Memory B cell (primary cell): ENCODE measurements around the gene EPN2.
A peak's percentile ranks its signal among the peaks of the same experiment; 100 is the strongest.
"Not testable (repeated sequence)": the region's sequence is repeated elsewhere in the genome, so short reads cannot be mapped to it uniquely, and the experiment has no call there.

Experiments used
- ATAC-seq: fragments of 150-1000 bp; cut with Tn5 transposase; 2 replicates; pipeline ENCODE4 v1.10.0; 2021; ENCODE audit warnings: low read depth, mild to moderate bottlenecking, moderate library complexity
- DNase-seq, 2 donors: peaks; one replicate each; pipeline ENCODE4 v3.0.0; 2022; ENCODE audit warnings: low spot score in 2 of 2
- H3K27ac Mint-ChIP-seq: one replicate; pipeline ENCODE4 v1.8.0; 2022; ENCODE audit warnings: mild to moderate bottlenecking, moderate library complexity, mixed read lengths
- H3K27me3 Mint-ChIP-seq: one replicate; pipeline ENCODE4 v1.8.0; 2022; ENCODE audit warnings: mixed read lengths
- H3K36me3 Mint-ChIP-seq: one replicate; pipeline ENCODE4 v1.8.0; 2022; ENCODE audit warnings: mild to moderate bottlenecking, mixed read lengths
- H3K4me1 Mint-ChIP-seq: one replicate; pipeline ENCODE4 v1.8.0; 2022; ENCODE audit warnings: mixed read lengths
- H3K4me3 Mint-ChIP-seq: one replicate; pipeline ENCODE4 v1.8.0; 2022; ENCODE audit warnings: mild to moderate bottlenecking, moderate library complexity, mixed read lengths
- H3K9me3 Mint-ChIP-seq: one replicate; pipeline ENCODE4 v1.8.0; 2022; ENCODE audit warnings: mixed read lengths

The EPN2 gene

DNA sequence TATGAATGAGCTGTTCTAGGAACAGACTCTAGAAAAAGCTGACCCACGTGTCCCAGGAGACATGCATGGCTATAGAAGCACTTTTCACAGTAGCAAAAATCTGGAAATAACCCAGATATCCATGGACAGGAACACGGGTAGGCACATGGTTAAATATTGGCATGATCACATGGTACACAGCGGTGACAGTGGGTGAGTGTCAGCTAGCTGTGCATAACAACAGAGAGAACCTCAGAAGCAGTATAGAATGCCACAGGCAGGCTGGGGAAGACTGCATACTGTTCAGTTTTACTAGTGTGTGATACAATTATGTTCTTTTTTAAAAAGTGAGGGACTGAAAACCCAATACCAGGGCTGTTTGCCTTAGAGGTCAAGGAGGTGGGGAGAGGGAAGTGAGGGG is 31.4 kb downstream of the EPN2 start:
- Mint-ChIP-seq H3K4me3 (no peak overlapping the region), H3K36me3 (peaks cover 8% of the 10 kb centered on the region), H3K9me3 (no peaks in the 10 kb centered on the region), H3K4me1 (peaks cover 46% of the 10 kb centered on the region), H3K27me3 (no peaks in the 10 kb centered on the region), H3K27ac (peak overlapping the region; percentile 74)
- DNase-seq (no peak), ATAC-seq (no peak)

DNA sequence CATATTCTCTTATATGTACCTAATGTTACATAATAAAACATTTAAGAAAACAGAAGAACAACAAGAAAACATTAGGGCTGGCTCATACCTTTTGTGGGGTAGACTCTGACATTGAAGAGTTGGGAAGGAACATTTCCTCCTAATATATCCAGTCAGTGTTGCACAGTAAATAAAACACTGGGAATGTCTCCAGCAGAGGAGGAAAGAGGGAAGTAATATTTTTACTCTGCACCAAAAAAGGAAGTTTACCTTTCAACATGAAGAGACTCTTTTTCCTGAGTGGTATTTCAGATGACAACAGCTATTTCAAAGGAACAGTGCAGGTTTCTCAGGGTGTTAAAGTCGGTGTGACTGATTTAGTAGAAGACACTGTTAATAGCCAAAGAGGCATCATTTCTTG is 31.9 kb downstream of the EPN2 start:
- no peaks in the 10 kb centered on the region for H3K27me3 Mint-ChIP-seq
- no peaks in the 10 kb centered on the region for H3K9me3 Mint-ChIP-seq
- no peak overlapping the region for H3K4me3 Mint-ChIP-seq
- no peak for ATAC-seq
- peak overlapping the region; percentile 74 for H3K27ac Mint-ChIP-seq
- no peak for DNase-seq
- peaks cover 45% of the 10 kb centered on the region for H3K4me1 Mint-ChIP-seq
- H3K36me3 Mint-ChIP-seq, result peaks cover 8% of the 10 kb centered on the region

DNA sequence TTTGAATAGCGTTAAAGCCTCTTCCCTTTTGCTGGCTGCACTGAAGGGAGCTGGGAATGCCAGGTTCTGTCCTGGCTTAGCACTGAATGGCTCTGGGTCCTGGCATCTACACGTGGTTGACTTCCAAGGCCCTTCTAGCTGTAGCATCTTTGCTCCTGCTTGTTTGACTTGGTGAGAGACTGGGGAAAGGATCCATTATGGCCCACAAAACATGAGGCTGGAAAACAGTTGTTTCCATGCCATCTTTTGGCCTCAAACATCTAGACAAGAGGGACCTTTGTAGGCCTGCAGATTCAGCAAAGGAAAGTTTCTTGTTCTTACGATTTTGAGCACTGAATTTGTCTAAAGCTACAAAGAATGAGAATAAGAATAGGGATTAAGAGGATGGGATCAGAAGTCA is 32.5 kb downstream of the EPN2 start:
- Mint-ChIP-seq H3K27me3 (no peaks in the 10 kb centered on the region), H3K27ac (no peak overlapping the region), H3K4me1 (peaks cover 41% of the 10 kb centered on the region), H3K36me3 (peaks cover 5% of the 10 kb centered on the region), H3K4me3 (no peak overlapping the region), H3K9me3 (no peaks in the 10 kb centered on the region)
- no peak for ATAC-seq
- no peak for DNase-seq

DNA sequence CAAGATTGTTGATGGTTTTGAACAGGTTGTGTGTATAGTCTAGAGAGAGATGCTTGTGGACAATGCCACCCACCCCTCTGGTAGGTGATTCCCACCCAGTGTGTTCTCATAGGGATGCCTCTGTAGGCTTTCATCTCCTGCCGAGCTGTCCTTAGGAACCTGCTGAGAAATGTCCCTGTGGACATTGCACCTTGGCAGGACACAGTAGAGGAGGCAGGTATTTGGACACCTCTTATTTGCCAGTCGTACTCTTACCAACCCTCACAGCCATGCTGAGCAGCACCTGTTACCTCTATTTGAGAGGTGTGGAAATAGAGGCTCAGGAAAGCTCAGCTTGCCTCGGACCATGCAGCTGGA is 33.2 kb downstream of the EPN2 start:
- Mint-ChIP-seq H3K9me3 (no peaks in the 10 kb centered on the region), H3K27me3 (no peaks in the 10 kb centered on the region), H3K27ac (peak overlapping the region; percentile 52), H3K36me3 (peaks cover 6% of the 10 kb centered on the region), H3K4me1 (peaks cover 39% of the 10 kb centered on the region), H3K4me3 (no peak overlapping the region)
- no peak for DNase-seq
- no peak for ATAC-seq

DNA sequence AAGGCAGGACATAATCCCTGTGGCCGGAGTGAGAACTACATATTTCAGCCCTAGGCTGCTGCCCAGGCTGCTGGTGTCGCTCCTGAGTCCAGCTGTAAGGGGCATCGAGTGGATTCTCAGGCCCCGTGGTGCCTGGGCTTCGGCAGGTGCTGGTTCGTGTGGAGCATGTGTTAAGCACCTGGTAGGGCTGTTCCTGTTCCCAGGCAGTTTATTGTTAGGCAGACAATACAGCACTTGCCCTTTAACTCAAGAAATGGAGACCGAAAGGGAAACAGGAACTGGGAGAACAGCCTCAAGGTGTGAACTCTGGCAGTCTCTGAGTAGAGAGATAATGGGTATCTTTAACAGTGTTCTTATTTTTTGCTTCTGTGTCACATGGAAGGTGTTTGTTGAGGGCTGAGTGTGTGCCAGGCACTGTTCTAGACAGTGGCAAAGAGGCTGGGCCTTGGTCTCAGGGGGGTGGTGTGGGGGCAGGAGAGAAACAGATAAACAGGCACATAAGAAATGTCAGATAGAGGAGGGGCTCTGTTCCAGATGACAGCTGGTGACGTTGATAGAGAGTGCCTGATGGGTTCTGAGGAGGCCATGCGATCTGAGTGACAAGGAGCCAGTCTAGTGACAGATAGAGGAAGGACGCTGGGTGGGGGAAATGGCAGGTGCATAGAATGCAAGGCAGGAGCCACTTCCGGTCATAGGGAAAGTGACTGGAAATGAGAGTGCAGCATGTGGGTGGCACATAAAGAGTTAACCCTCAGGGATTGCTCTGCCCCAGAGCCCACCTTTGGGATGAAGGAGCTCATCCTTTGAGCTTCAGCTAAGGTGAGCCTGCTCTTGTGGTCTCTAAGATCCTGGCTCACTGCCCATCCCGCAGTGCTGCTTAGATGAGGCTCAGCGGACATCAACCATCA is 33.8 kb downstream of the EPN2 start:
- Mint-ChIP-seq H3K9me3 (no peaks in the 10 kb centered on the region), H3K36me3 (peaks cover 3% of the 10 kb centered on the region), H3K4me3 (no peak overlapping the region), H3K4me1 (peaks cover 32% of the 10 kb centered on the region), H3K27ac (peak overlapping the region; percentile 52), H3K27me3 (no peaks in the 10 kb centered on the region)
- ATAC-seq (peak; percentile 90), DNase-seq (peak; percentile 32 to 37)

DNA sequence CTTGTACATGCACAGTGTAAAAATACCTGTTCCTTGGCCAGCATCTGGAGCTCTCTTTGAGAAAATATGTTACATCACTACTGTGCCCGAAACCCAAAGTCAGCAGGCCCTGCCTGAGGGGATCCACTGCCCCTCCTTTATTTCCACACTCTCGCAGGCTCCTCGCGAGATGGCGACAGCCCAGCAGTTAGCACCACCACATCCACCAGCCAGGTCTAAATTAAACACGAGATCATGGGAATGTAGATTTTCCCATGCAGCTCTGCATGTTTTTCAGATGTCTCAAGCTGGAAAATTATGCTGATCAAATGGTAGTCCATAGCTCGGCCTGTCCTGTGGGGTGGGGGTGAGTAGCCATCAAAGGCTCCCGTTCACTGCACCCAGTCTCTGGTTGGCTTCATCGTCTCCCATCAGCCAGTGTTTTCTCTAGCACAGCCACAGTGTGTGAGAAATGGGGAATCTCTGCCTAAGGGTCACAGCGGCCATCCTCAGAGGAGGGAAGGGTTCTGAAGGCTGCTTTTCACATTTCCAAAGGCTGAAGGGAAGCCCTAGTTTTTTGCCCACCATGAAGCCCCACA is 34.7 kb downstream of the EPN2 start:
- Mint-ChIP-seq H3K9me3 (no peaks in the 10 kb centered on the region), H3K27ac (no peak overlapping the region), H3K4me3 (no peak overlapping the region), H3K36me3 (peaks cover 4% of the 10 kb centered on the region), H3K27me3 (no peaks in the 10 kb centered on the region), H3K4me1 (peaks cover 31% of the 10 kb centered on the region)
- ATAC-seq (no peak), DNase-seq (no peak)

DNA sequence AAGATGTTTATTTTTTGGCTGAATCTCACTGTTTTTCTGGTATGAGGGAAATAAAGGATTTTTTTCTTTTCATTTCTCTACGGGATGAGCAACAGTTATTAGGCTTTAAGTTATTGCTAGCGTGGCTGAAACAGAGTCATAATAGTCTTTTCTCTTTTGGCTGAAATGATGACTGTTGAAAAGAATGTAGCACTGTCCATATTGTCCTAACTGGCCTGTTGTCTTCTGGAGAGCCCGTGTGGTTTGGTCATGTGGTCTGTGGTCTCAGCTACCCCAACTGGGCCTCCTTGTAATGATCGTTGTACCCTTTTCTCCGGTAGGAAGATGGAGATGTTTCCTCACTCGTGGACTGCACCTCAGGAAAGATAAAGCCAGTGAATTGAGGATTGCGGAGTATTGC is 36.6 kb downstream of the EPN2 start:
- ATAC-seq (no peak), DNase-seq (no peak)
- H3K9me3 Mint-ChIP-seq, result no peaks in the 10 kb centered on the region
- H3K4me1 Mint-ChIP-seq, result peaks cover 28% of the 10 kb centered on the region
- H3K27ac Mint-ChIP-seq, result no peak overlapping the region
- H3K4me3 Mint-ChIP-seq, result no peak overlapping the region
- H3K36me3 Mint-ChIP-seq, result peaks cover 7% of the 10 kb centered on the region
- no peaks in the 10 kb centered on the region for H3K27me3 Mint-ChIP-seq

DNA sequence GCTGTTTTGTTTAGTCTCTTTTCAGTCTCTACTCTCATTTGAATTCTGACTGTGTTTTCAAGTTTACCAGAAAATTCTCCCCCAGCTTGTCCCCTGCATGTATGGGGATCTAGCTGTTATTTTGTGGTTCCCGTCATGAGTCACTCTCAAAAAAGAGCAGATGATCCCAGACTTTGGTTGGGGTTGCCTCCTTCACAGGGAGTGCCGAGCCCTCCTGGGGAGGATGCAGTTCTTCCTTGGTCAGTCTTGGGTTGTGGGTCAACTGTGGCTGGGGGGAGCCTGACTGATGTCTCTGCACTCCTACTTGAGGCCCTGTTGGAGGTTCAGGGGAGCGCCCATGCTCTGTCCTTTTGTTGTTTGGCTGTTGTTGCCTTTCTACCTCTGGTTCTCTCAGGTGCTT is 37.7 kb downstream of the EPN2 start:
- H3K9me3 Mint-ChIP-seq, result no peaks in the 10 kb centered on the region
- no peak for DNase-seq
- no peak for ATAC-seq
- H3K27ac Mint-ChIP-seq, result no peak overlapping the region
- peaks cover 19% of the 10 kb centered on the region for H3K4me1 Mint-ChIP-seq
- peaks cover 7% of the 10 kb centered on the region for H3K36me3 Mint-ChIP-seq
- H3K27me3 Mint-ChIP-seq, result no peaks in the 10 kb centered on the region
- H3K4me3 Mint-ChIP-seq, result no peak overlapping the region

DNA sequence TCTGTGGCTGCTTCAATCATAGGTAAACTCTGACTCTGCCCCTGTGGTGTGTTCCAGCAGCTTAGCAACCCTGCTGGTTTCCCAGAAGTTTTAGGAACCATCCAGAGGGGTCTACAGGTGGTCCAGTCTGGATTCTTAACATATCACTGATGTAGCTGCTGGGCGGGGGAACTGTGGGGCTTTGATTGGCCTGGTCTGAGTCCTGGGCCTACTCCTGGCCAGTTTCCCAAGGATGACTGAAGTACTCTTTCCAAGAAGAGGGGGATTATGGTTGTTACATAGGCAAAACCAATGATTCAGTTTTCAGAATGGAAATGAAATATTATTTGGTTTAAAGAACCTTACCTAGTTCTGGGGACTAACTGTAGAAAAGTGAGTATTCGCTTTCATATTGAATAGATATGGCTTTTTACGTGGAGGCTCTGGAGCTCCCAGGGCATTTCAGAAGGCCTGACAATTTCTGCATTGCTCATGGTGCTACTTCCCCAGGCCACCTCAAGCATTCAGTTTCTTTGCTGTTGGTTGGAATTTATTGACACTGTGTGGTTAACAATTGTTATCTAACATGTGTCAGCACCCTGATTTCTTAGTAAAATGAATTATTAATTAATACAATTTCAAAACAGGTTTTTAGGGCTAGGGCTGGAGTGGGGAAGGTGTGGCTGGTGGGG is 38.4 kb downstream of the EPN2 start:
- Mint-ChIP-seq H3K9me3 (no peaks in the 10 kb centered on the region), H3K4me3 (no peak overlapping the region)

DNA sequence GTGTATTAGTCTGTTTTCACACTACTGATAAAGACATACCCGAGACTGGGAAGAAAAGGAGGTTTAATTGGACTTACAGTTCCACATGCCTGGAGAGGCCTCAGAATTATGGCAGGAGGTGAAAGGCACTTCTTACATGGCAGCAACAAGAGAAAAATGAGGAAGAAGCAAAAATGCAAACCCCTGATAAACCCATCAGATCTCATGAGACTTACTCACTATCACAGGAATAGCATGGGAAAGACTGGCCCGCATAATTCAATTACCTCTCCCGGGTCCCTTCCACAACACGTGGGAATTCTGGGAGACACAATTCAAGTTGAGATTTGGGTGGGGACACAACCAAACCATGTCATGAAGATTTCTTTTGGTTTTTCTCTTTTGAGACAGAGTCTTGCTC is 41.1 kb downstream of the EPN2 start:
- DNase-seq, H3K9me3 Mint-ChIP-seq, H3K4me1 Mint-ChIP-seq, H3K27me3 Mint-ChIP-seq, ATAC-seq, H3K4me3 Mint-ChIP-seq, H3K27ac Mint-ChIP-seq, H3K36me3 Mint-ChIP-seq: not testable (repeated sequence)

More for the DNA sequence above, 38.4 kb downstream of the EPN2 start:
- no peak for DNase-seq
- Mint-ChIP-seq H3K4me1 (peaks cover 12% of the 10 kb centered on the region), H3K27ac (no peak overlapping the region), H3K36me3 (peaks cover 8% of the 10 kb centered on the region), H3K27me3 (no peaks in the 10 kb centered on the region)
- ATAC-seq, result no peak

DNA sequence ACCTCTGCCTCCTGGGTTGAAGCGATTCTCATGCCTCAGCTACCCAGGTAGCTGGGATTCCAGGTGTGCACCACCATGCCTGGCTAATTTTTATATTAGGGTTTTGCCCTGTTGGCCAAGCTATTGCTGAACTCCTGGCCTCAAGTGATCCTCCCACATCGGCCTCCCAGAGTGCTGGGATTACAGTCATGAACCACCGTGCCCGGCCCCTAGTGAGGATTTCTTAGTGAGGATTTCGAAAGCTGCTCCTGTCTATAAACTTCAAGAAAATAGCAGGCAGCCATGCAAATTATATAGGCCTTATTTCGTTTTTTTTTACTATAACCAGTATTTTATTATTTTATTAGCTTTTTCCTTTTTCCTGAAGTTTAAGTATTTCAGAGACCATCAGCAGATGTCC is 41.6 kb downstream of the EPN2 start:
- ATAC-seq (no peak), DNase-seq (no peak)

DNA sequence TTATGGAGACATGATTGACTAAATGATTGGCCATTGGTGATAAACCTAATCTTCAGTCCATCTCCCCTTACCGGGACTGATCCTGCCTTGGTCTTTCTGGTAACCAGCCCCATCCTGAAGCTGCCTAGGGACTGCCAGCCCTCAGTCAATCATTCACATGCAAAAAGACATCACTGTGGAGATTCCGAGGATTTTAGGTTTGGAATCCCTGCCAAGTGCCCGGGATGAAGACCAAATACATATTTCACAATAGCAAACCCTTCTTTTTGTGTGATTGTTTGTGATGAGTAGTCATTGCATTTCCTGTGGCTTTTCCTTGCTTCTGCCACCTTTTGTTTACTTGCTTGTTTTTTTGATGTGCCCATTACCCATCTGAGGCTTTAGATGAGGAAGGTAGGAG is 44.0 kb downstream of the EPN2 start:
- Mint-ChIP-seq H3K9me3 (no peaks in the 10 kb centered on the region), H3K27ac (no peak overlapping the region), H3K4me3 (no peak overlapping the region), H3K4me1 (peaks cover 15% of the 10 kb centered on the region), H3K36me3 (peaks cover 8% of the 10 kb centered on the region), H3K27me3 (no peaks in the 10 kb centered on the region)
- no peak for DNase-seq
- no peak for ATAC-seq

More for the DNA sequence above, 41.6 kb downstream of the EPN2 start:
- H3K36me3 Mint-ChIP-seq, result peaks cover 10% of the 10 kb centered on the region
- no peak overlapping the region for H3K4me3 Mint-ChIP-seq
- H3K4me1 Mint-ChIP-seq, result peaks cover 4% of the 10 kb centered on the region
- no peaks in the 10 kb centered on the region for H3K9me3 Mint-ChIP-seq
- H3K27me3 Mint-ChIP-seq, result no peaks in the 10 kb centered on the region
- H3K27ac Mint-ChIP-seq, result no peak overlapping the region

DNA sequence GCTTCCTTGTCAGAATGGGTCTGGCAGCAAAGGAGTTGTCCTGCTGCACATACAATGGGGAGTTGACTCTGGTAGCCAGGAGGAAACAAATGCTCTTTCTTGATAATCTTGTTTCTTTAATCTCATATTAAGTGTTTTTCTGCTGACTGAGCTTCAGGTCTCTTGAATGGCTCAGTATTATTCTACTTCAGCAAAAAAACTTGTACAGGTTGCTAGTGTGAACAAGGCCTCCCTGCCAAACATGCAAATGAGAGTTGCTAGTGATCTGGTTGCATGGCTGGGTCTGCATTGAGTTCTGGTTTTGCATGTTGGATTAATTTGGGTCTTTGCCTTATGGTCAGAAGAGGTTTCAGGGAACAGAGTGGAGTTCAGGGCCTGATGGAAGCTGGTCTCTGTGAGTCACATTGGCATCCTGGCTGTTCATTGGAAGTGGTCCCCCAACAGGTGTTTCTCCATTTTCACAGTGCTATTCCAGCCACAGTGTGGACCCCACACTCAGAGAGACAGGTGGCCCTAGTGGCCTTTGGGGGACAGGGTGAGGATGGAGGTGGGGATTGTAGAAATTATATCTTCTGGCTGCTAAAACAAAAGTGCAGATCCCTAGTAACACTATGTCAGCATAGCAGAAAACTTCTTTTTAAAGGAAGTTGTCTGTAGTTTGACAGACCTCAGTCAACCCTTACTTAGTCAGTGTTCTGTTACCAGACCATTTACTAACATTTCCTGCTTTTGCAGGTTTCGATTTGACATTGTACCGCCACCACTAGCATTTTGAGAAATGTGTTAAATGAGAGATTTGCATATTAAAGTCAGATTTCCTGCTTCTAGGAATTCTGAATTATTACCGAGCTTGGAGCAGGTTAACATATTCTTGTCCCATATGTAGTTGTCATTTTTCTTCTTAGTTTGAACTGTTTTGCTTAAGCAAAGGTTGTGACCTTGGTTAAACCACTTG is 47.1 kb downstream of the EPN2 start:
- ATAC-seq (peak; percentile 92), DNase-seq (no peak)
- Mint-ChIP-seq H3K27ac (peak overlapping the region; percentile 25), H3K36me3 (peaks cover 17% of the 10 kb centered on the region), H3K4me3 (peak overlapping the region; percentile 15), H3K4me1 (peaks cover 13% of the 10 kb centered on the region), H3K9me3 (no peaks in the 10 kb centered on the region), H3K27me3 (no peaks in the 10 kb centered on the region)
